ENCODE results near the gene STK32C.

The STK32C gene

DNA sequence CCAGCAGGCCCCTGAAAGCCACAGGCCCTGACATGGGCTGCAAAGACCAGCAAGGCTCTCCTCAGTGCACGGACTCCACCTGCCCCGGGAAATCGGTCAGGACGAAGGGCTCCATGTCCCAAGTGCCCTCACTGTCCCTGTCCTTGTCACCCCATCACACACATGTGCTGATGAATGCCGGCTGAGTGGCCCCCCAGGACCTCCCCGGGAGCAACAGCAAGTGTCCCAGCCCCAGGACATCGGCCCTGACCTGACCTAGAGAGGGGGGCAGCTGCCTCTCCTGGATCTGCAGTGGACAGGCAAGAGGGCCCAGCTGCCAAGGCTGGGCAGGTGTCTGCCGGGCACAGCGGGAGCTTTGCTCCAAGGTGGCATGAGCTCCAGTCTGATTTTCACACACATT lies 49.8 kb downstream of the STK32C start:
- Histone ChIP-seq H3K27ac (no peak overlapping the region), H3K4me3 (no peak overlapping the region), H3K9ac (ENCODE audit: insufficient read length) (no peak overlapping the region), H3K36me3 (ENCODE audit: insufficient read depth, low read length) (no peaks in the 10 kb centered on the region), H3K9me3 (ENCODE audit: low read depth, low read length) (no peaks in the 10 kb centered on the region)
- no peak for TF ChIP-seq FOXP2 (optimal IDR thresholded peaks at IDR 0.05; ENCODE audit: control extremely low read depth, extremely low read length, insufficient read depth)
- TF ChIP-seq POLR2AphosphoS5 (IDR thresholded peaks at IDR 0.05; ENCODE audit: borderline replicate concordance, low read depth, low read length) = no peak
- TF ChIP-seq EZH2 (IDR thresholded peaks at IDR 0.05) = no peak
- DNase-seq (ENCODE audit: low read depth, low spot score) = no peak

DNA sequence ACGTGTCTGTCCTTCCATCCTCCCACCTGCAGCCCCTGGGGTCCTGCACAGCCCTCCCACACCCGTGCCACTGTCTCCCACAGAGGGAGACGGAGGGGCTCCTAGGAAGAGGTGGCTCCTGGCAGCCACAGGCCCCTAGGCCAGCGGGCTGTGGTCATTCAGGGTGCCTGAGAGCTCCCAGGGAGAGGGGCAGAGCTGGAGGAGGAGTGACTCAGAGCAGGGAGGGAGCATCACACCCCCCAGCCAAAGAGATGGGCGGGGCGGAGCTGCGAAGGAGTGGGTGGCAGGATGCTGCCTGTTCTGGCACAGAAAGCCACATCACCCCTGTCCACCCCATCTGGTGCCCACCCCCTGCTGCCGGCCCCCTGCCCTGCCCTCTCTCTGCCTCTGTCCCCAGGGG lies 50.5 kb downstream of the STK32C start:
- no peak overlapping the region for H3K9ac ChIP-seq (ENCODE audit: insufficient read length)

GRCh38 chr10:132256866-132257265 lies 50.9 kb downstream of the STK32C start:
- Histone ChIP-seq H3K9me3 (ENCODE audit: low read depth, low read length) (no peaks in the 10 kb centered on the region), H3K36me3 (ENCODE audit: insufficient read depth, low read length) (no peaks in the 10 kb centered on the region), H3K4me3 (no peak overlapping the region), H3K9ac (ENCODE audit: insufficient read length) (no peak overlapping the region), H3K27ac (no peak overlapping the region)
- no peak for DNase-seq (ENCODE audit: low read depth, low spot score)
- no peak for TF ChIP-seq FOXP2 (optimal IDR thresholded peaks at IDR 0.05; ENCODE audit: control extremely low read depth, extremely low read length, insufficient read depth)
- no peak for TF ChIP-seq POLR2AphosphoS5 (IDR thresholded peaks at IDR 0.05; ENCODE audit: borderline replicate concordance, low read depth, low read length)

More for the DNA sequence above, 50.5 kb downstream of the STK32C start:
- H3K4me3 ChIP-seq = no peak overlapping the region
- H3K9me3 ChIP-seq (ENCODE audit: low read depth, low read length) = no peaks in the 10 kb centered on the region
- TF ChIP-seq EZH2 (IDR thresholded peaks at IDR 0.05) (no peak), FOXP2 (optimal IDR thresholded peaks at IDR 0.05; ENCODE audit: control extremely low read depth, extremely low read length, insufficient read depth) (no peak), POLR2AphosphoS5 (IDR thresholded peaks at IDR 0.05; ENCODE audit: borderline replicate concordance, low read depth, low read length) (no peak)
- no peak for DNase-seq (ENCODE audit: low read depth, low spot score)
- no peaks in the 10 kb centered on the region for H3K36me3 ChIP-seq (ENCODE audit: insufficient read depth, low read length)
- no peak overlapping the region for H3K27ac ChIP-seq

DNA sequence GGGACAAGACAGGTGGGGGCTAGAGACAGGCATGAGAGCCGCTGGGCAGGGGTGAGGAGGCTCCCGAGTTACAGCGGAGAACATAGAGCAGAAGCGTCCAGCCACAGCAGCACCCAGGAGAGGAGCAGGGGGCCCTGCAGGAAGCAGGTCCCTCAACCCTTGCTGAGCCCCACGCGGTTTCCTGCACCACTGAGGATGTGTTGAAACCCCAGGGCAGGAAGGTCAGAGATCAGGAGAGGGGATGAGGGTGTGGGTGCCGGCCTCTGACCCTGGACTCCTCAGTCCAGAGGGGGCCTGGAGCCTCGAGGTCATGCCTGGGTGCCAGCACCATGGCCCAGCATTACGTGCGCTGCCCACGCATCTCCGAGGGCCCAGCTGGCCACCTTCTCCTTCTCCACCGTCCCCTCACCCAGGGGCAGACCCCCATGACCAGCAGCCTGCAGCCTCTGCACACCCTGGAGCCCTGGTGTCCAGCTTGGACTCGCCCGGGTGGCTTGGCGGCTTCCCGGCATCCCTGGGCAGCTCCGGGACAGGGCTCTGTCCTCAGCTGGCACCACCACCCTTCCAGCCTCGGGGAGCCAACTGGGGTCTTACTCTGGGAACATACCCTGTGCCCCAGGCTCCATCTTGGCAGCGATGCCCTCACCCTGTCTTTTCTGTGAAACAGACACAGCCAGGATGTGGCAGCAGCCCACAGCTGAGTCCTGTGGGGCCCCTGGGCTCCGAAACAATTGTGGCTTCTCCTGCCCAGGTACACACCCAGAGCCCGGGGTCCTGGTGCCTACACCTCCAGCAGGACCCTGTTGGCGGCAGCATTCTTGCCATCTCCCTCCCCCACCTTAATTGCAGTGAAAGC lies 52.0 kb downstream of the STK32C start:
- DNase-seq (ENCODE audit: low read depth, low spot score) = no peak
- TF ChIP-seq EZH2 (IDR thresholded peaks at IDR 0.05) (no peak), FOXP2 (optimal IDR thresholded peaks at IDR 0.05; ENCODE audit: control extremely low read depth, extremely low read length, insufficient read depth) (no peak), POLR2AphosphoS5 (IDR thresholded peaks at IDR 0.05; ENCODE audit: borderline replicate concordance, low read depth, low read length) (no peak)
- Histone ChIP-seq H3K9me3 (ENCODE audit: low read depth, low read length) (no peaks in the 10 kb centered on the region), H3K9ac (ENCODE audit: insufficient read length) (no peak overlapping the region), H3K27ac (no peak overlapping the region), H3K36me3 (ENCODE audit: insufficient read depth, low read length) (no peaks in the 10 kb centered on the region), H3K4me3 (no peak overlapping the region)

DNA sequence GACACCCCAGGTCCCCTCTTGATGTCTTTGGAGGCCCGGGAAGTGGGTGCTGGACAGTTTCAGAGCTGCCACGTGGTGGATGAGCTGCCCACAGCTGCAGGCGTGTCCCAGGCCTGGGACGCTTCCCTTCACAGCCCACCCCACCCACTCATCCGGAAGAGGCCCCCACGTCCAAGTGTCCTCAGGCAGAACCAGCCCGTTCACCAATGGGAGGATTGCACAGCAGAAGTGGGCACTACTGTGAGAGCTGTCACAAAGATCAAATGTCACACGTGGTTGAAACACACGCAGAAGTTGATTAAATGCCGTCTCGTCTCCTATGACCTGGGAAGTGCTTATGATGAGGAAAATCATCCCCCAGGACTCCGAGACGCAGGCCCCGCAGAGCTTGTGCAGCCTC lies 52.9 kb downstream of the STK32C start:
- no peak for TF ChIP-seq EZH2 (IDR thresholded peaks at IDR 0.05)
- no peak for TF ChIP-seq FOXP2 (optimal IDR thresholded peaks at IDR 0.05; ENCODE audit: control extremely low read depth, extremely low read length, insufficient read depth)
- no peak for TF ChIP-seq POLR2AphosphoS5 (IDR thresholded peaks at IDR 0.05; ENCODE audit: borderline replicate concordance, low read depth, low read length)
- Histone ChIP-seq H3K9ac (ENCODE audit: insufficient read length) (no peak overlapping the region), H3K27ac (no peak overlapping the region), H3K4me3 (no peak overlapping the region), H3K9me3 (ENCODE audit: low read depth, low read length) (no peaks in the 10 kb centered on the region), H3K36me3 (ENCODE audit: insufficient read depth, low read length) (no peaks in the 10 kb centered on the region)
- no peak for DNase-seq (ENCODE audit: low read depth, low spot score)

- H3K27ac ChIP-seq = no peak overlapping the region
- TF ChIP-seq EZH2 (IDR thresholded peaks at IDR 0.05) = no peak
- no peak for TF ChIP-seq FOXP2 (optimal IDR thresholded peaks at IDR 0.05; ENCODE audit: control extremely low read depth, extremely low read length, insufficient read depth)
- TF ChIP-seq POLR2AphosphoS5 (IDR thresholded peaks at IDR 0.05; ENCODE audit: borderline replicate concordance, low read depth, low read length) = no peak
- no peak overlapping the region for H3K4me3 ChIP-seq
- no peak overlapping the region for H3K9ac ChIP-seq (ENCODE audit: insufficient read length)
- no peak for DNase-seq (ENCODE audit: low read depth, low spot score)
- H3K36me3 ChIP-seq (ENCODE audit: insufficient read depth, low read length) = no peaks in the 10 kb centered on the region
- no peaks in the 10 kb centered on the region for H3K9me3 ChIP-seq (ENCODE audit: low read depth, low read length)
Observed at GRCh38 chr10:132253092-132253687, 54.6 kb downstream of the STK32C start.

DNA sequence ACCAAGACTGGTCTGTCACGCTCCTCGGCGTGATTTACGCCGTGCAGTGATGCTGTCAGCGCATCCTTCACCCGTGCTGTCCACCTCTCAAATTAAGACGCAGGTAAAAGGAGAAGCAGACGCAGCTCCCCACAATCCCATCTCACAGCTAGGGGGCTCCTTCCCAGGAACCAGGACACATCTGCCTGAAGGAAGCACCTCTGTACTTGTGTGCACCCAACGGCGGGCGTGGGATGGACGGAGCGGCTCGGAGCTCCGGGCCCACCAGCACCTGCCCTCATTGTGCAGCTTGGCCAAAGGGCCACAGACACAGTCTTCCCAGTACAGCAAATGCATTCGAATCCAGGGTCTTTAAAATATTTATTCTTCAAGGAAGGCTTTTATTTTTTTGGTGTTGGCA lies 55.3 kb downstream of the STK32C start:
- no peak overlapping the region for H3K27ac ChIP-seq
- H3K9me3 ChIP-seq (ENCODE audit: low read depth, low read length) = no peaks in the 10 kb centered on the region
- no peak overlapping the region for H3K4me3 ChIP-seq
- H3K36me3 ChIP-seq (ENCODE audit: insufficient read depth, low read length) = no peaks in the 10 kb centered on the region
- H3K9ac ChIP-seq (ENCODE audit: insufficient read length) = no peak overlapping the region
- DNase-seq (ENCODE audit: low read depth, low spot score) = no peak
- TF ChIP-seq EZH2 (IDR thresholded peaks at IDR 0.05) (no peak), POLR2AphosphoS5 (IDR thresholded peaks at IDR 0.05; ENCODE audit: borderline replicate concordance, low read depth, low read length) (no peak), FOXP2 (optimal IDR thresholded peaks at IDR 0.05; ENCODE audit: control extremely low read depth, extremely low read length, insufficient read depth) (no peak)

DNA sequence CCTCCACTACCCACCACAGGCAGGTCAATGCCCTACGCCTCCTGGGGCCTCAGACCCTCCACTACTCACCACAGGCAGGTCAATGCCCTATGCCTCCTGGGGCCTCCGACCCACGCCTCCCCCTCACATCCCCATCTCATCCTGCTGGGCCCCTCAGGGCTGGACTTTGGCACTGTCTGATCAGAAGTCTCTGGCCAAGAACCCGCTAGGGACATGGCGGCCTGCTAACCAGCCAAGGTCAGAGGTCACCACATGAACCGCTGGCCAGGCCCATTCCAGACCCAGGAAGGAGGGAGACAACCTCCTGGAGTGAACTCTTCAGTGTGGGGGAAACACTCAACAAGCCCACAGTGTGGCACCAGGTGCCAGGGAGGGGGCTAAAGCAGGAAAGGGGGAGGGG lies 55.8 kb downstream of the STK32C start:
- Histone ChIP-seq H3K9ac (ENCODE audit: insufficient read length) (no peak overlapping the region), H3K36me3 (ENCODE audit: insufficient read depth, low read length) (no peaks in the 10 kb centered on the region), H3K27ac (no peak overlapping the region), H3K4me3 (no peak overlapping the region), H3K9me3 (ENCODE audit: low read depth, low read length) (no peaks in the 10 kb centered on the region)
- no peak for TF ChIP-seq POLR2AphosphoS5 (IDR thresholded peaks at IDR 0.05; ENCODE audit: borderline replicate concordance, low read depth, low read length)
- TF ChIP-seq FOXP2 (optimal IDR thresholded peaks at IDR 0.05; ENCODE audit: control extremely low read depth, extremely low read length, insufficient read depth) = no peak
- no peak for TF ChIP-seq EZH2 (IDR thresholded peaks at IDR 0.05)
- no peak for DNase-seq (ENCODE audit: low read depth, low spot score)

Measured in SK-N-MC (cell line).